ENCODE data around the gene NRDC. TPM values are rescaled to one million over a fixed set of nuclear protein-coding genes. Genes with fewer than 3 reads are reported as not detected.

Gene NRDC
- total and polyA plus RNA-seq, 9 donors, result 80.1 to 146 (median 111) TPM

GRCh38 chr1:51870603-51871350 is 7.8 kb downstream of the NRDC start:
- H3K27ac ChIP-seq (ENCODE audit: low read length), result no peak overlapping the region
- H3K4me3 ChIP-seq (ENCODE audit: low read length), result no peak overlapping the region
- WGBS (ENCODE audit: insufficient coverage), result 79% methylated on average over 3 of the region's 7 CpGs
- peaks cover 3% of the 10 kb centered on the region for H3K36me3 ChIP-seq (ENCODE audit: control insufficient read depth, insufficient read depth, low read length)
- no peaks in the 10 kb centered on the region for H3K9me3 ChIP-seq (replicated peaks; ENCODE audit: control insufficient read depth, low read depth, low read length)
- H3K27me3 ChIP-seq (ENCODE audit: control insufficient read depth, insufficient read depth, low read length), result no peaks in the 10 kb centered on the region
- no peak for DNase-seq
- H3K4me1 ChIP-seq (ENCODE audit: control insufficient read depth, insufficient read depth, low read length), result no peaks in the 10 kb centered on the region

- H3K27me3 ChIP-seq (ENCODE audit: control insufficient read depth, insufficient read depth, low read length), result no peaks in the 10 kb centered on the region
- H3K27ac ChIP-seq (ENCODE audit: low read length), result no peak overlapping the region
- no peak for DNase-seq
- H3K4me3 ChIP-seq (ENCODE audit: low read length), result no peak overlapping the region
- no peaks in the 10 kb centered on the region for H3K4me1 ChIP-seq (ENCODE audit: control insufficient read depth, insufficient read depth, low read length)
- H3K9me3 ChIP-seq (replicated peaks; ENCODE audit: control insufficient read depth, low read depth, low read length), result no peaks in the 10 kb centered on the region
- H3K36me3 ChIP-seq (ENCODE audit: control insufficient read depth, insufficient read depth, low read length), result peaks cover 3% of the 10 kb centered on the region
- 60% methylated on average over 1 of the region's 4 CpGs for WGBS (ENCODE audit: insufficient coverage)
Observed at GRCh38 chr1:51867479-51868232, 10.9 kb downstream of the NRDC start.

- Histone ChIP-seq H3K4me1 (ENCODE audit: control insufficient read depth, insufficient read depth, low read length) (peaks cover 3% of the 10 kb centered on the region), H3K27ac (ENCODE audit: low read length) (no peak overlapping the region), H3K9me3 (replicated peaks; ENCODE audit: control insufficient read depth, low read depth, low read length) (no peaks in the 10 kb centered on the region), H3K36me3 (ENCODE audit: control insufficient read depth, insufficient read depth, low read length) (peaks cover 3% of the 10 kb centered on the region), H3K4me3 (ENCODE audit: low read length) (no peak overlapping the region), H3K27me3 (ENCODE audit: control insufficient read depth, insufficient read depth, low read length) (no peaks in the 10 kb centered on the region)
- WGBS (ENCODE audit: insufficient coverage), result no CpG with 5 or more reads among the region's 2 CpGs
- no peak for DNase-seq
Observed at GRCh38 chr1:51863384-51863783, 15.1 kb downstream of the NRDC start.

- Histone ChIP-seq H3K36me3 (ENCODE audit: control insufficient read depth, insufficient read depth, low read length) (peaks cover 3% of the 10 kb centered on the region), H3K4me1 (ENCODE audit: control insufficient read depth, insufficient read depth, low read length) (peaks cover 3% of the 10 kb centered on the region), H3K4me3 (ENCODE audit: low read length) (no peak overlapping the region), H3K27me3 (ENCODE audit: control insufficient read depth, insufficient read depth, low read length) (no peaks in the 10 kb centered on the region), H3K27ac (ENCODE audit: low read length) (no peak overlapping the region), H3K9me3 (replicated peaks; ENCODE audit: control insufficient read depth, low read depth, low read length) (no peaks in the 10 kb centered on the region)
- WGBS (ENCODE audit: insufficient coverage), result 90% methylated on average over 2 of the region's 5 CpGs
- DNase-seq, result no peak
Observed at GRCh38 chr1:51861669-51862068, 16.9 kb downstream of the NRDC start.

- no peak for DNase-seq
- H3K36me3 ChIP-seq (ENCODE audit: control insufficient read depth, insufficient read depth, low read length), result peaks cover 3% of the 10 kb centered on the region
- H3K27ac ChIP-seq (ENCODE audit: low read length), result no peak overlapping the region
- H3K4me3 ChIP-seq (ENCODE audit: low read length), result no peak overlapping the region
- H3K9me3 ChIP-seq (replicated peaks; ENCODE audit: control insufficient read depth, low read depth, low read length), result no peaks in the 10 kb centered on the region
- WGBS (ENCODE audit: insufficient coverage), result no CpG with 5 or more reads among the region's 2 CpGs
- no peaks in the 10 kb centered on the region for H3K27me3 ChIP-seq (ENCODE audit: control insufficient read depth, insufficient read depth, low read length)
- peaks cover 3% of the 10 kb centered on the region for H3K4me1 ChIP-seq (ENCODE audit: control insufficient read depth, insufficient read depth, low read length)
Observed at GRCh38 chr1:51859735-51860134, 18.8 kb downstream of the NRDC start.

- peaks cover 3% of the 10 kb centered on the region for H3K4me1 ChIP-seq (ENCODE audit: control insufficient read depth, insufficient read depth, low read length)
- no peaks in the 10 kb centered on the region for H3K9me3 ChIP-seq (replicated peaks; ENCODE audit: control insufficient read depth, low read depth, low read length)
- H3K36me3 ChIP-seq (ENCODE audit: control insufficient read depth, insufficient read depth, low read length), result peaks cover 3% of the 10 kb centered on the region
- H3K4me3 ChIP-seq (ENCODE audit: low read length), result no peak overlapping the region
- no CpG with 5 or more reads among the region's 2 CpGs for WGBS (ENCODE audit: insufficient coverage)
- no peaks in the 10 kb centered on the region for H3K27me3 ChIP-seq (ENCODE audit: control insufficient read depth, insufficient read depth, low read length)
- DNase-seq, result peak; percentile 16
- no peak overlapping the region for H3K27ac ChIP-seq (ENCODE audit: low read length)
Observed at GRCh38 chr1:51859333-51859732, 19.2 kb downstream of the NRDC start.

GRCh38 chr1:51858892-51859291 is 19.6 kb downstream of the NRDC start:
- Histone ChIP-seq H3K4me3 (ENCODE audit: low read length) (no peak overlapping the region), H3K4me1 (ENCODE audit: control insufficient read depth, insufficient read depth, low read length) (peaks cover 3% of the 10 kb centered on the region), H3K9me3 (replicated peaks; ENCODE audit: control insufficient read depth, low read depth, low read length) (no peaks in the 10 kb centered on the region), H3K27me3 (ENCODE audit: control insufficient read depth, insufficient read depth, low read length) (no peaks in the 10 kb centered on the region), H3K27ac (ENCODE audit: low read length) (no peak overlapping the region), H3K36me3 (ENCODE audit: control insufficient read depth, insufficient read depth, low read length) (peaks cover 5% of the 10 kb centered on the region)
- no CpG with 5 or more reads among the region's 1 CpG for WGBS (ENCODE audit: insufficient coverage)
- DNase-seq, result no peak

- H3K9me3 ChIP-seq (replicated peaks; ENCODE audit: control insufficient read depth, low read depth, low read length), result no peaks in the 10 kb centered on the region
- no peak for DNase-seq
- H3K4me1 ChIP-seq (ENCODE audit: control insufficient read depth, insufficient read depth, low read length), result peaks cover 3% of the 10 kb centered on the region
- H3K27me3 ChIP-seq (ENCODE audit: control insufficient read depth, insufficient read depth, low read length), result no peaks in the 10 kb centered on the region
- peaks cover 2% of the 10 kb centered on the region for H3K36me3 ChIP-seq (ENCODE audit: control insufficient read depth, insufficient read depth, low read length)
- H3K4me3 ChIP-seq (ENCODE audit: low read length), result no peak overlapping the region
- H3K27ac ChIP-seq (ENCODE audit: low read length), result no peak overlapping the region
Observed at GRCh38 chr1:51856745-51857144, 21.8 kb downstream of the NRDC start.

- 100% methylated on average over 1 of the region's 3 CpGs for WGBS (ENCODE audit: insufficient coverage)
- Histone ChIP-seq H3K9me3 (replicated peaks; ENCODE audit: control insufficient read depth, low read depth, low read length) (no peaks in the 10 kb centered on the region), H3K4me1 (ENCODE audit: control insufficient read depth, insufficient read depth, low read length) (peaks cover 7% of the 10 kb centered on the region), H3K4me3 (ENCODE audit: low read length) (no peak overlapping the region), H3K27ac (ENCODE audit: low read length) (no peak overlapping the region), H3K27me3 (ENCODE audit: control insufficient read depth, insufficient read depth, low read length) (no peaks in the 10 kb centered on the region), H3K36me3 (ENCODE audit: control insufficient read depth, insufficient read depth, low read length) (peaks cover 2% of the 10 kb centered on the region)
- no peak for DNase-seq
Observed at GRCh38 chr1:51855624-51856023, 22.9 kb downstream of the NRDC start.

GRCh38 chr1:51853360-51853759 is 25.2 kb downstream of the NRDC start:
- Histone ChIP-seq H3K4me3 (ENCODE audit: low read length) (no peak overlapping the region), H3K9me3 (replicated peaks; ENCODE audit: control insufficient read depth, low read depth, low read length) (no peaks in the 10 kb centered on the region), H3K27me3 (ENCODE audit: control insufficient read depth, insufficient read depth, low read length) (no peaks in the 10 kb centered on the region), H3K4me1 (ENCODE audit: control insufficient read depth, insufficient read depth, low read length) (peaks cover 4% of the 10 kb centered on the region), H3K36me3 (ENCODE audit: control insufficient read depth, insufficient read depth, low read length) (peaks cover 2% of the 10 kb centered on the region), H3K27ac (ENCODE audit: low read length) (no peak overlapping the region)
- WGBS (ENCODE audit: insufficient coverage), result no CpG with 5 or more reads among the region's 2 CpGs
- DNase-seq, result no peak
